Ovary (tissue), 9 donors: ENCODE measurements around the gene CLN6. TPM values are rescaled to one million over a fixed set of nuclear protein-coding genes. Genes with fewer than 3 reads are reported as not detected.

Experiments used
- DNase-seq, 5 donors: peaks; one replicate each; pipeline ENCODE4 v3.0.0-alpha.2; 2019 to 2020
- H3K27ac ChIP-seq, 2 donors: fragments of 200-600 bp; one replicate each; pipeline versions ENCODE4 v1.5.1 to v1.8.0; 2019 to 2022
- H3K27me3 ChIP-seq: fragments of 200-600 bp; one replicate; pipeline ENCODE4 v1.8.0; 2022
- H3K36me3 ChIP-seq: fragments of 200-600 bp; sonication (generic); one replicate; pipeline ENCODE4 v1.5.1; 2019
- H3K4me1 ChIP-seq: one replicate; pipeline ENCODE4 v1.8.1; 2013; ENCODE audit warnings: mild to moderate bottlenecking, moderate library complexity; ENCODE audit not compliant: insufficient read depth
- H3K4me3 ChIP-seq: fragments of 200-600 bp; sonication (generic); one replicate; pipeline ENCODE4 v1.5.1; 2017
- H3K9me3 ChIP-seq, 2 donors: fragments of 200-600 bp in 1 of 2; sonication (generic) in 1 of 2; one replicate each; pipeline versions ENCODE4 v1.5.1 to v1.8.1; 2013 to 2019; ENCODE audit warnings: mild to moderate bottlenecking in 1 of 2, moderate library complexity in 1 of 2
- EP300 ChIP-seq: sonication (generic); formaldehyde crosslinking; IDR thresholded peaks from one replicate; pipeline ENCODE4 v1.6.1; 2017; ENCODE audit warnings: antibody characterized with exemption
- POLR2A ChIP-seq: fragments of 450-650 bp; IDR thresholded peaks from one replicate; pipeline ENCODE4 v1.6.1; 2017; ENCODE audit warnings: antibody characterized with exemption, mild to moderate bottlenecking, moderate library complexity
- WGBS, 3 donors: extraction: QIAGEN DNeasy Blood & Tissue Kit in 1 of 3; methylation state at CpG; one replicate each; pipeline versions ENCODE4 v1.1.5 to v1.1.7; 2013 to 2017; 5-methylcytosine and 5-hydroxymethylcytosine counted together
- intact Hi-C, 4 donors: fragments of 100-400 bp; cut with DNase I; formaldehyde crosslinking; loops; one replicate each; pipeline versions ENCODE4 v1.11.0 to v1.15.1; 2022 to 2023
- polyA plus RNA-seq, 2 donors: library from polyadenylated mRNA; stranded (reverse); fragments of 200-250 nt in 1 of 2; fragments of 350-450 nt in 1 of 2; fragmentation: Illumina TruSeq in 1 of 2; extraction: RNeasy Lipid Tissue Mini Kit (QIAGEN cat#74804) in 1 of 2; gene quantifications; one replicate each; pipeline ENCODE4 v1.2.3, GENCODE V29; 2013 to 2014
- total RNA-seq, 7 donors: library from RNA; depleted of rRNA in 2 of 7; stranded (reverse); fragments of >200 nt in 2 of 7; fragmentation: NEBNext Ultra II Directional in 3 of 7; extraction: Animal tissue kit (Norgen Biotek cat#: 25700) in 3 of 7; gene quantifications; one replicate each; pipeline versions ENCODE4 v1.1.0 to v1.2.4, GENCODE V29; 2016 to 2023
- TF ChIP-seq, protein P1 (sequence below), 3 donors: fragments of 450-650 bp in 2 of 3; fragments of 200-600 bp in 1 of 3; IDR thresholded peaks; one replicate each; pipeline versions ENCODE4 v1.5.1 to v1.8.0; 2016 to 2022; ENCODE audit warnings: antibody characterized with exemption in 3 of 3, mild to moderate bottlenecking in 1 of 3
- donor health status: DM: no; HTN: no; CAD: no; lungs with moderate emphysema.
- donor health status: DM: no; HTN: no; CAD: no.
- donor health status: Bipolar disorder and iron deficiency.
- donor health status: DM: yes; HTN: yes; CAD: no.
- donor health status: DM: no; HTN: no; CAD: no.
- donor health status: DM: yes; HTN: yes; CAD: no.

CLN6 gene
- total and polyA plus RNA-seq, 9 donors = 6.3 to 21.8 (median 12.0) TPM

DNA sequence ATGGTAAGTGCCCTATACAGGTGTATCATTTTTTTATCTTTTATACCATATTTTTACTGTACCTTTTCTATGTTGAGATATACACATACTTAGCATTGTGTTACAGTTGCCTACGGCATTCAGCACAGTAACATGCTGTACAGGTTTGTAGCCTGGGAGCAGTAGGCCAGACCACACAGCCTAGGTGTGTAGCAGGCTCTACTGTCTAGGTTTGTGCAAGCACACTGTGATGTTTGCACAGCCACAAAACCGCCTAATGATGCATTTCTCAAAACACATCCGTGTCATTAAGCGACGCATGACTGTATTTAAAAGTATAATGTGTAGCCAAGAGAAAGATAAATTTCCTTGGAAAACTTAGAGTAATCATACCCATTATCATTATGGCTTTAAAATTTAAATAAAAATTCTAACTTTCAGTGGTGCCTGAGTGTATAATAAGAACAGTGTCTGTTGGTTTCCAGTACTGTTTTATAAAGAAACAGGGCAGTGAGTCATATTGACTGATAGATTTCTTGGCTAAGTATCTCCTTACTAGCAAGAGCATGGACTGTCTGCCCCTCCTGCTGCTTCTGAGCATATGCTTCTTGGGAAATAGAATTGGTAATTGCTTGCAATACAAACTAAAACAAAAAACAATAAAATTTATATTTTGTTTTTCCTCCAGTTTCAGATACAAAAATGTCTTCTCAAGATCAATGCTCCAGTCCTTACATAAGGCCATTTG lies 42.7 kb downstream of the CLN6 start:
- TF ChIP-seq POLR2A (no peak), EP300 (no peak)
- TF ChIP-seq, protein P1, sequence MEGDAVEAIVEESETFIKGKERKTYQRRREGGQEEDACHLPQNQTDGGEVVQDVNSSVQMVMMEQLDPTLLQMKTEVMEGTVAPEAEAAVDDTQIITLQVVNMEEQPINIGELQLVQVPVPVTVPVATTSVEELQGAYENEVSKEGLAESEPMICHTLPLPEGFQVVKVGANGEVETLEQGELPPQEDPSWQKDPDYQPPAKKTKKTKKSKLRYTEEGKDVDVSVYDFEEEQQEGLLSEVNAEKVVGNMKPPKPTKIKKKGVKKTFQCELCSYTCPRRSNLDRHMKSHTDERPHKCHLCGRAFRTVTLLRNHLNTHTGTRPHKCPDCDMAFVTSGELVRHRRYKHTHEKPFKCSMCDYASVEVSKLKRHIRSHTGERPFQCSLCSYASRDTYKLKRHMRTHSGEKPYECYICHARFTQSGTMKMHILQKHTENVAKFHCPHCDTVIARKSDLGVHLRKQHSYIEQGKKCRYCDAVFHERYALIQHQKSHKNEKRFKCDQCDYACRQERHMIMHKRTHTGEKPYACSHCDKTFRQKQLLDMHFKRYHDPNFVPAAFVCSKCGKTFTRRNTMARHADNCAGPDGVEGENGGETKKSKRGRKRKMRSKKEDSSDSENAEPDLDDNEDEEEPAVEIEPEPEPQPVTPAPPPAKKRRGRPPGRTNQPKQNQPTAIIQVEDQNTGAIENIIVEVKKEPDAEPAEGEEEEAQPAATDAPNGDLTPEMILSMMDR (IDR thresholded peaks at IDR 0.05) = no peak

DNA sequence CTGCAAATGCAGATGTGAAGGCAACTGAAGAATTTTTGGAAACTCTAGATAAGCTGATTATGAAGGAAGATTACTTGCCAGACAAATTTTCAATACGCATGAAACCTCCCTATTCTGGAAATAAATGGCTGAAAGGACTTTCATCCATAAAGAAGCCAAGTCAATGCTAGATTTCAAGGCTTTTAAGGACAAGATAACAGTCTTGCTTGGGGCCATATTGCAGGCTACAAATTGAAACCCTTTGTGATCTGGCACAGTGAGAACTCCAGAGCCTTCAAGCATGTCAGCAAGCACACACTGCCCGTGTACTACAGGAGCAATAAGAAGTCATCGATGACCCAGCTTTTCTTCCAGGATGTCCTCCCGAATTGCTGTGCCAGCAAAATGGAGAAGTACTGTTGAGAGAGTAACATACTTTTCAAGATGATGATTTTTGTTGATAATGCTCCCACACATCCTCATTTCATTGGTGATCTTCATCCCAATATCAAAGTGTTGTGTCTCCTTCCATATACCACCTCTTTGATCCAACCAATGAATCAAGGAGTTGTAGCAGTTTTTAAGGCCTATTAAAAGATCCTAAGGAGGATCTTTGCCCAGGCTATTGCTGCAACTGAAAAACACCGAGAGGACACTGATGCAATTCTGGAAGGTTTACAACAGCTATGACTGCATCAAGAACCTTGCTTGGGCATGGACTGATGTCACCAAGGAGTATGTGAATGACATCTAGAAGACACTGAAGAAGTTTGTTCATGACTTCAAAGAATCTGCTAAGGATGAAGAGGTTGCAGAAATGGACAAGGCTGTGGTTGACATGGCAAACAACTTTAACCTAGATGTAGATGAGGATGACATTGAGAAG lies 44.7 kb downstream of the CLN6 start:
- Histone ChIP-seq H3K27ac (no peak overlapping the region), H3K27me3 (no peaks in the 10 kb centered on the region), H3K9me3 (no peaks in the 10 kb centered on the region), H3K4me3 (no peak overlapping the region), H3K36me3 (no peaks in the 10 kb centered on the region), H3K4me1 (peaks cover 4% of the 10 kb centered on the region)
- TF ChIP-seq EP300 (no peak), POLR2A (no peak)
- TF ChIP-seq, protein P1 (IDR thresholded peaks at IDR 0.05) = no peak
- DNase-seq = no peak
- 93 to 98% (median 97%) methylated on average over 5 of the region's 5 CpGs for WGBS, 3 donors
- intact Hi-C loops = no loop called here

More for the DNA sequence above, 42.7 kb downstream of the CLN6 start:
- 28 to 38% (median 30%) methylated on average over 5 of the region's 5 CpGs for WGBS, 3 donors
- H3K36me3 ChIP-seq = no peaks in the 10 kb centered on the region
- peak overlapping the region in 1 of 2 donors; percentile 41 for H3K27ac ChIP-seq
- no peak overlapping the region for H3K4me3 ChIP-seq
- intact Hi-C loops = no loop called here
- H3K9me3 ChIP-seq = no peaks in the 10 kb centered on the region
- no peaks in the 10 kb centered on the region for H3K27me3 ChIP-seq
- peaks cover 4% of the 10 kb centered on the region for H3K4me1 ChIP-seq
- DNase-seq = no peak

DNA sequence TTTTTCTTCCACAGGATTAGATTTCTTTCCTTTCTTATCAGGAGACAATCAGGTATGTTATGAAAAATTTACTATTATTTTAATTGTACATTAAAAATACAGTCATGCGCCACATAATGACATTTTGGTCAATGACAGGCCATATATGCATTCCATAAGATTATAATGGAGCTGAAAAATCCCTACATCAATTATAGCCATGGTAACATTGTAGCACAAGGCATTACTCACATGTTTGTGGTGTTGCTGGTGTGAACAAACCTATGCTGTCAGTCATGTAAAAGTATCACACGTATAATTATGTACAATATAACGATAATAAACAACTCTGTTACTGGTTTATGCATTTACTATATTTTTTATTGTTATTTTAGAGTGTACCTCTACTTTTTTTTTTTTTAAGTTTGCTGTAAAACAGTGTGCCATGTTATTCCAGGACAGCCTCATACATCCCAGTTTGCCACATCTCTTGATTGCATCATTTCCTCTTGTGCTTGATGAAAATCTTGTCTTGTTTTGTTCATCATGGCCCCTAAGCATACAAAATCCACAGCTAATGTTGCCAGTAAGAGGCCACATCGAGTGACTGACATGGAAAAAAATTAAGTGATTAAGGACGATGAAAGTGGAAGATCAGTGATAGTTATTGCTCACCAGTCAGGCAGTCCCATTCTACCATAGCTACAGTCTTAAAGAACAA lies 45.8 kb downstream of the CLN6 start:
- no peak overlapping the region for H3K27ac ChIP-seq
- no peak overlapping the region for H3K4me3 ChIP-seq
- 92 to 94% (median 93%) methylated on average over 5 of the region's 5 CpGs for WGBS, 3 donors
- intact Hi-C loops = no loop called here
- DNase-seq = no peak
- no peaks in the 10 kb centered on the region for H3K27me3 ChIP-seq
- H3K36me3 ChIP-seq = no peaks in the 10 kb centered on the region
- no peaks in the 10 kb centered on the region for H3K9me3 ChIP-seq
- TF ChIP-seq EP300 (no peak), POLR2A (no peak)
- TF ChIP-seq, protein P1 (IDR thresholded peaks at IDR 0.05) = no peak
- peaks cover 4% of the 10 kb centered on the region for H3K4me1 ChIP-seq

DNA sequence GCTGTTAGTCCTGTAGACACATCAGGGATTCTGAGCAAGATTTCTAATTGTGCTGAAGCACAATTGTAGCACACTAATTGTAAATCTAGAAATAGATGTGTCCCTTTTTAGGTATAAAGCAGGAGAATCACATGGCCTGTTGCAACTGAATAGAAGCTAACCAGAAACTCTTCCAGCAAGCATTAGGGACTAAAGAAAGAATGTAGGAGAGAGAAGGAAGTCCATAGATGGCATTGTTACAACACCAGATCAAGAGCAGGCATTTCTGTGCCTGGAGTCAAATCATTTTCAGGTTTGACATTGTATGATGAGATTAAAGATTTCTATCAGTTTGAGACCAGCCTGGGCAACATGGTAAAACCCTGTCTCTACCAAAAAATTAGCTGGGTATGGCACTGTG lies 51.8 kb downstream of the CLN6 start:
- Histone ChIP-seq H3K36me3 (no peaks in the 10 kb centered on the region), H3K27ac (no peak overlapping the region), H3K4me3 (no peak overlapping the region), H3K27me3 (no peaks in the 10 kb centered on the region), H3K9me3 (no peaks in the 10 kb centered on the region), H3K4me1 (no peaks in the 10 kb centered on the region)
- intact Hi-C loops = no loop called here
- TF ChIP-seq, protein P1 (IDR thresholded peaks at IDR 0.05) = no peak
- TF ChIP-seq POLR2A (no peak), EP300 (no peak)
- DNase-seq = no peak
